ENCODE measurements around the gene DCAF4.

GRCh38 chr14:72902801-72903530 lies 23.3 kb upstream of the DCAF4 start:
- TF ChIP-seq CTCF (IDR thresholded peaks at IDR 0.05) (no peak), POLR2A (IDR thresholded peaks at IDR 0.05) (no peak)
